ENCODE data around the gene FBLN2. TPM values are rescaled to one million over a fixed set of nuclear protein-coding genes. Genes with fewer than 3 reads are reported as not detected.

Gene FBLN2
- total and polyA plus RNA-seq, 10 of the 15 experiments (the other 5 are each of a cell fraction or from before 2014, with no cell fraction given): 0.03 to 0.41 (median 0.12) TPM; not detected in 2

DNA sequence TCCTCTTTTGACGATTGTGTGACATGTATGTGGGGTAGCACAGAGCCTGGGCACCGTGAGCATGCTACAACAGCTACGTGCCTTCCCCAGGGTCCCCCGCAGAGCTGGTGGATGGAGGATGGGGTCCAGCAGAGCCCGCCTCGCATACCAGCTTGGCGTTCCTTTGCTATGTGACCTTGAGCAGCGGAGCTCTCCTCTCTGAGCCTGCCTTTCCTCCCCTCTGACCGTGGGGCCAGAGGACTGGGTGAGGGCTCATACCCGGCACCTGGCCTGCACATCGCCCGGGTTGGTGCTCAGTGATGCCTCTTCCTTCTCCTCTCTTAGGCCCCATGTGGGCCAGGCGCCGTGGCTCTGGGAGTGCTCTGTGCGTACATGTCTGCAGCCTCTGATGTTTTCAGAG, 73.4 kb downstream of the FBLN2 start:
- no TSS peak for BruUV-seq (replicated peaks)
- ChIA-PET RAD21 (ENCODE audit: unreplicated experiment) (no interaction called here), POLR2A (no interaction called here), CTCF (interaction anchor here (1.3 to 1.4 kb wide), 2 partner anchors 26 to 36 kb away, joined by 3 to 5 read pairs; no protein-coding TSS in a partner anchor), SMC1A (ENCODE audit: uncharacterized antibody, unreplicated experiment) (no interaction called here)
- DNase-seq (ENCODE audit: low read depth, low spot score) (no peak), FAIRE-seq (no peak), ATAC-seq (no peak)
- Histone ChIP-seq H3K79me2 (ENCODE audit: control insufficient read depth, insufficient read depth, low read length) (no peaks in the 10 kb centered on the region), H3K27ac (ENCODE audit: control insufficient read depth, insufficient read depth) (no peak overlapping the region), H3K4me2 (ENCODE audit: control insufficient read depth, insufficient read depth) (no peak overlapping the region), H3K4me3 (no peak overlapping the region), H3K9me3 (replicated peaks; ENCODE audit: control insufficient read depth, insufficient read depth, low read length) (no peaks in the 10 kb centered on the region), H2AFZ (ENCODE audit: control insufficient read depth, low read depth, low read length) (no peak overlapping the region), H3K27me3 (replicated peaks in 1 of 2; ENCODE audit: control insufficient read depth in 2 of 2, insufficient read depth in 2 of 2, low read length in 1 of 2) (no peaks in the 10 kb centered on the region), H4K20me1 (ENCODE audit: control insufficient read depth, insufficient read depth) (no peaks in the 10 kb centered on the region), H3K9ac (ENCODE audit: control insufficient read depth, insufficient read depth, low read length) (no peak overlapping the region), H3K4me1 (ENCODE audit: control insufficient read depth, insufficient read depth, low read length) (no peaks in the 10 kb centered on the region), H3K36me3 (ENCODE audit: control insufficient read depth in 2 of 2, insufficient read depth in 2 of 2, low read length in 1 of 2) (no peaks in the 10 kb centered on the region)
- intact Hi-C loops (cut with micrococcal nuclease; ENCODE audit: unreplicated experiment) (no loop called here), in situ Hi-C loops (cut with MboI) (no loop called here)
- WGBS (ENCODE audit: insufficient coverage, insufficient replicate concordance, low lambda C conversion rate, missing lambda C conversion rate): 36% methylated on average over 15 of the region's 15 CpGs
- no peak for TF ChIP-seq ASH2L (IDR thresholded peaks at IDR 0.05; ENCODE audit: borderline replicate concordance, low read depth)
- TF ChIP-seq, protein P1, sequence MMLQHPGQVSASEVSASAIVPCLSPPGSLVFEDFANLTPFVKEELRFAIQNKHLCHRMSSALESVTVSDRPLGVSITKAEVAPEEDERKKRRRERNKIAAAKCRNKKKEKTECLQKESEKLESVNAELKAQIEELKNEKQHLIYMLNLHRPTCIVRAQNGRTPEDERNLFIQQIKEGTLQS (IDR thresholded peaks at IDR 0.05; ENCODE audit: borderline replicate concordance, extremely low read depth, low read depth, low read length): no peak
- no peak for TF ChIP-seq JUND (IDR thresholded peaks at IDR 0.05; ENCODE audit: low read depth, low read length)
- TF ChIP-seq, protein P2, sequence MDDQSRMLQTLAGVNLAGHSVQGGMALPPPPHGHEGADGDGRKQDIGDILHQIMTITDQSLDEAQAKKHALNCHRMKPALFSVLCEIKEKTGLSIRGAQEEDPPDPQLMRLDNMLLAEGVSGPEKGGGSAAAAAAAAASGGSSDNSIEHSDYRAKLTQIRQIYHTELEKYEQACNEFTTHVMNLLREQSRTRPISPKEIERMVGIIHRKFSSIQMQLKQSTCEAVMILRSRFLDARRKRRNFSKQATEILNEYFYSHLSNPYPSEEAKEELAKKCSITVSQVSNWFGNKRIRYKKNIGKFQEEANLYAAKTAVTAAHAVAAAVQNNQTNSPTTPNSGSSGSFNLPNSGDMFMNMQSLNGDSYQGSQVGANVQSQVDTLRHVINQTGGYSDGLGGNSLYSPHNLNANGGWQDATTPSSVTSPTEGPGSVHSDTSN (IDR thresholded peaks at IDR 0.05; ENCODE audit: insufficient replicate concordance, low read depth, low read length): no peak
- no peak for TF ChIP-seq MYC (IDR thresholded peaks at IDR 0.05; ENCODE audit: insufficient read depth, insufficient read length, insufficient replicate concordance, low read length, severe bottlenecking)
- TF ChIP-seq, protein P3, sequence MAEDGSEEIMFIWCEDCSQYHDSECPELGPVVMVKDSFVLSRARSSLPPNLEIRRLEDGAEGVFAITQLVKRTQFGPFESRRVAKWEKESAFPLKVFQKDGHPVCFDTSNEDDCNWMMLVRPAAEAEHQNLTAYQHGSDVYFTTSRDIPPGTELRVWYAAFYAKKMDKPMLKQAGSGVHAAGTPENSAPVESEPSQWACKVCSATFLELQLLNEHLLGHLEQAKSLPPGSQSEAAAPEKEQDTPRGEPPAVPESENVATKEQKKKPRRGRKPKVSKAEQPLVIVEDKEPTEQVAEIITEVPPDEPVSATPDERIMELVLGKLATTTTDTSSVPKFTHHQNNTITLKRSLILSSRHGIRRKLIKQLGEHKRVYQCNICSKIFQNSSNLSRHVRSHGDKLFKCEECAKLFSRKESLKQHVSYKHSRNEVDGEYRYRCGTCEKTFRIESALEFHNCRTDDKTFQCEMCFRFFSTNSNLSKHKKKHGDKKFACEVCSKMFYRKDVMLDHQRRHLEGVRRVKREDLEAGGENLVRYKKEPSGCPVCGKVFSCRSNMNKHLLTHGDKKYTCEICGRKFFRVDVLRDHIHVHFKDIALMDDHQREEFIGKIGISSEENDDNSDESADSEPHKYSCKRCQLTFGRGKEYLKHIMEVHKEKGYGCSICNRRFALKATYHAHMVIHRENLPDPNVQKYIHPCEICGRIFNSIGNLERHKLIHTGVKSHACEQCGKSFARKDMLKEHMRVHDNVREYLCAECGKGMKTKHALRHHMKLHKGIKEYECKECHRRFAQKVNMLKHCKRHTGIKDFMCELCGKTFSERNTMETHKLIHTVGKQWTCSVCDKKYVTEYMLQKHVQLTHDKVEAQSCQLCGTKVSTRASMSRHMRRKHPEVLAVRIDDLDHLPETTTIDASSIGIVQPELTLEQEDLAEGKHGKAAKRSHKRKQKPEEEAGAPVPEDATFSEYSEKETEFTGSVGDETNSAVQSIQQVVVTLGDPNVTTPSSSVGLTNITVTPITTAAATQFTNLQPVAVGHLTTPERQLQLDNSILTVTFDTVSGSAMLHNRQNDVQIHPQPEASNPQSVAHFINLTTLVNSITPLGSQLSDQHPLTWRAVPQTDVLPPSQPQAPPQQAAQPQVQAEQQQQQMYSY (CRISPR knock-in tag; IDR thresholded peaks at IDR 0.05): no peak
- no peak for TF ChIP-seq FOXM1 (IDR thresholded peaks at IDR 0.05; ENCODE audit: low read depth, low read length)
- TF ChIP-seq JUNB (IDR thresholded peaks at IDR 0.05): no peak
- no peak for TF ChIP-seq CREB1 (IDR thresholded peaks at IDR 0.05; ENCODE audit: low read depth)
- no peak for TF ChIP-seq POLR2A (IDR thresholded peaks at IDR 0.05; ENCODE audit: low read depth, low read length)
- TF ChIP-seq NFYB (IDR thresholded peaks at IDR 0.05; ENCODE audit: insufficient read depth, low read depth, low read length): no peak
- TF ChIP-seq GATAD2B (conservative IDR thresholded peaks at IDR 0.05; ENCODE audit: low read depth): no peak

All from GM12878 (cell line).